NCI-H1417 (cell line): ENCODE measurements around the gene TXNDC11.

Experiments
- DNase-seq, 3 experiments: peaks; one replicate each; lab custom pipeline; 2025; lab: John Stamatoyannopoulos, UW

TXNDC11 gene

DNA sequence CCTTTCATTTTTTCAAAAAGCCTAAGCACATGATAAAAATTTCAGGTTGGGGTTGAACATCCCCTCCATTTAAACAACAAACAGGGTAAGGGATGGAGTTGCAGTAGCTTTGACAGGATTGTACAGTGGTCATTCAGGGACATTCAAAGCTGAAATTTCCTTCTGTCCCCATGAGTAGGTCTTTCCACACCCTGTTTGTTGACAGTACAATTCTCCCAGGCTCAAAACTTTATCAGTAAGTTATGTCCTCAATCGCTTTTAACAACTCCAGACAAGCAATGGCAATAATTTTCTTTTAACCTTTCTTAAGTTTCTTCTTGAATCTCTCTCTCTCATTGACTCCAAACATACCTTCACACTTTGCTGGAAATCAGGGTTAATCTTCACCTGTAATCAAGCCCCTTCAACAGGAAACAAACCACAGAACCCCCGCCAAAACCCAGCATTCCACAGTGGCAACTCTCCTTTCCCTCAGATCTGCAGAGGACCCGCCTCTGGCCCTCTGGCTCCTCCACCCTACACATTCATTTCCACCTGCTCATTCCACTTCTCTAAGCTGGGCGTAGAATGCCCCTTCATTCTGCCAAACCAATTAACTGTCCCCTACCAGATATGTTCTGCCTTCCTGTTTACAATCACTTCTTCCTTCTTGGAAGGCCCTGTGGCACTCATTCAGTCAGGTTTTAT is 20.7 kb downstream of the TXNDC11 start:
- no peak for DNase-seq

DNA sequence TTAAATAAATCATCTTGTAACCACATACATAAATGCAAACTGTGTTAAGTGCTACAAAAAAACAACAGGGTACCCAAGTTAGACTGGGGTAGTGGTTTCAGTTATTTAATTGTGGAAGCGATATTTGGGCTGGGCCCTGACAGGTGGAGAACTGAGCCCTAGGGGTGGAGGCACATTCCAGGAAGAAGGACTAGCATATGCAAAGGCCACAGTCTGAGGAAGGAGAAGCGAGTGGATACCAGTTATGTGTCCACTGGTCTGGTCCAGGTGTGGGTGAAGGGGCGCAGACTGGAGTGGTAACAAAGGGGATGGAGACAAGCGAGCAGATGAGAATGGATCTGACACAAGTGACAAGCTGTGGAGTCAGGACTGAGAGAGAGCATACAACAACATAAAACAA is 22.9 kb downstream of the TXNDC11 start:
- no peak for DNase-seq

DNA sequence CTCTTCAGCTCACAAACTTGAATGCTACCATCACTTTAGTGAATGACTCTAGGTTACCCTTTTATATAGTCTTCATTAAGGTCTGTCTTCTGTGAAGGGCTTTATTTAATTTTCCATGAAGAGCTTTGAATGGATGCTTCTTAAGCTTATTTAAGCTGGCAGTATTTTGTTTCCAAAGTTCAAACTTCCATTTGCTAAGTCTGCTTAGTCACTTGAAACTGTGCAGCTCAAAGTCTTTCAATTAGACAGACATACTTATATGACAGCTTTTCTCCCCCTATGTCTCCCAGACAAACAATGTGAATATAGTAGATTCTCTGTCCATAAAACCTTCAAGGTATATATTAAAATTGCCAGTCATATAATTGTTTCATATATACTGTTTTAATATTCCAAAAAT is 23.5 kb downstream of the TXNDC11 start:
- no peak for DNase-seq

DNA sequence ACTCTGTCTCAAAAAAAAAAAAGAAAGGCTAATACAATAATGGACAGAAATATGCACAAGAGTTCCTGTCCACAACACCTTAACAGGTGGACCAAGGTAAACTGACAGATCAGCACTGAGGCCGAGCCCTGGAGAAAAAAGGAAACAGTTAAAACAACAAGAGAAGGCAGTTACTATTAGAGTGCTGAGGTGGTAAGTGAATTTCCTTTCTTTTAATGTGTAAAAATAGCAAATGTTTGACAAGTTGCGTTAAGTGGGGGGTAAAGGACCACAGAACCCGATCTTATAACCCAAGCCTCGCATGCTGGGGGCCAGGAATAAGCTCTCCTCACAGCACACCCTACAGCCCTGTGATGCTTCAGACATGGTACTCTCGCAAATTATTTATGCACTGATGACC is 24.8 kb downstream of the TXNDC11 start:
- DNase-seq, result no peak

DNA sequence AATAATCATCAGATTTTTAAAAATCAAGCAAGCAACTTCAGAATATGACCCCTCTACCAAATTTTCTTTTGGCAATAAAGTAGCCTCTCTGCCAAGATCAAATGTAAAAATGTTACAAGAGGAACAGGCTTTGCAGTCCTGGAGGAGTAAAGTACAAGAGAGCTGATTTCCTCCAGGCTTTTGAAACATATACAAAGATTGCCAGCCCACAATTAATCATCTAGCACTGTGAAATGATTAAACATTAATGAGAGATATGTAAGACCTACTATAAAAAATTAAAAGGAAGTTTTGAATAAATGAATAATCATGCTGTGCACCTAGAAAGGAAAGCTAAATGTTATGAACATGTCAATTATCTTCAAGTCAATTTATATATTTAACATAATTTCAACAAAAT is 26.3 kb downstream of the TXNDC11 start:
- no peak for DNase-seq

DNA sequence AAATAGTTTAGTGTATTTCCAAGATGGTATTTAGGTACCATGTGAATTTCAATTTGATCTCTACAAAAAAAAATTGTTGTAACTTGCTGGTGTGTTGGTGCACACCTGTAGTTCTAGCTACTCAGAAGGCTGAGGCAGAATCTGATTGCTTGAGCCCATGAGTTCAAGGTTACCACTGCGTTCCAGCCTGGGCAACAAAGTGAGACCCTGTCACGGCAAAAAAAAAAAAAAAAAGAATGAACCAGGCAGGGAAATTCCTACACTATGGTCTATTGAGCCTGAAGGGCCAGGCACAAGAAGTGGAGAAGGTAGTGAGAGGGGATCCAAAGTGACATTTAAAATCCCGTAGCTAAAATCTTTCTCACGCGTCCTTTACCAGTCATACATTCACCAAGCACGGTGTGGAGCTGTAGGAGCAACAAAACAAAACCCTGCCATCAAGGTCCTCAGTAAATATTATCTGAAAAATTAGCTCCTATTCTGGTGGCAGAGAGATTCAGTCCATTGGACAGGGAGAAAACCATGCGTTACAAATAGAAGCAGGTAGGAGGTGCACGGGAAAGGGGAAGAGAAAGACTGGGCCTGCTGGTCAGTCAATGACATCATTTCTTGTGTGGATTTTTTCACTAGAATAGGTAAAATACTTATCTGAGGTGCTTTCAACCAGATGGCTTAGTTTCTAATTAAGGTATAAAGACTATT is 27.3 kb downstream of the TXNDC11 start:
- no peak for DNase-seq

DNA sequence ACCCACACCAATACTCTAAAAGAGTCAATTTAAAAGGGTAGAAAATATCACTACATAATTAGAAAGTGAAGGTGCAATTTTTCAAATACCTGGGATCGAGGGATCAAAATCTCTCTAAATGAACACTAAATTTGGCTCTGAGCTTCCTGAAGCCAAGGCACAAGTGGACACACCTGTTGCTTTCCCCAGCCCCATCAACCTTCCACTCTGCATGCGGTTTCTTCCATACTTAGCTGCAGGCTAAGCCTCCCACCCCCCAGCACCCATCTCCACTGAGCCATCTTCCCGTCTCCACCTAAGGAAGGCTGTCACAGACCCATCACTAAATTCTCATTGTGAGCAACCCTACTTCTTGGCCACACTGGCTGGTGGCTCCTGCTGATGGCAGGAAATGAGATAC is 30.5 kb downstream of the TXNDC11 start:
- DNase-seq, result no peak

DNA sequence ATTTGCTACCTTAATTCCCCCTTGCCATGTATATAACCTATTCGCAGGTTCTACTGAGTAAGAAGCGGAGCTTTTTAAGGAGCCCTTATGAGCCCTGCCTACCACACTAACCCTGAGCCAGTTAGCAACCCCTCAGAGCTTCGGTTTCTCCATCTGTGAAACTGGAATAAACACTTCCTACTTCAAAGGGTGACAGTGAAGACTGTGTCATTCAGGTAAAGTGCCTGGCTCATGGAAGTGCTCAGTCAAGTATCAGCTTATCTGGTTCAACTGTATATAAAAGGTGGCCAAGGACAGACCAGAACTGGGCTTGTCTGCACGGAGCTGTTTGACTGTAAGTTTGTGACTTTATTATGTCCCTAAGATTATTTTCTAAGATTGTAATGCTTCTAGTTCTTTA is 31.0 kb downstream of the TXNDC11 start:
- no peak for DNase-seq

DNA sequence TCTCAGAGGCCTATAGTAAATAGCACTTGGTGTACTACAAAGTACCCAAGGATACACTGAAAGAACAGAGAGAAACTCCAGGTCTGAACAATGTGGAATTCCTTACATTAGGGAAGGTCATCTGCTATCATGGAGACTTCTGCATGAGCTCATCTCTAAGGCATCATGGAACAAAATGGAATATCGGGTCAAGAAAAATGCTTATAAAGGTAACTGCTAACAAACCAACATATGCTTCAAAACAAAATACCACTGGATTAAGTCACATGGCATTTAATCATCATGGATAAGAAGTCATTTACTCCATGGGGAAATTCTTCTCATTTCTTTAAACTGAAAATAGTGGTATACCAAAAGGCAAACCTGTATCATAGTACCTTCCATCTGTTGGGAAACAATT is 34.2 kb downstream of the TXNDC11 start:
- no peak for DNase-seq

DNA sequence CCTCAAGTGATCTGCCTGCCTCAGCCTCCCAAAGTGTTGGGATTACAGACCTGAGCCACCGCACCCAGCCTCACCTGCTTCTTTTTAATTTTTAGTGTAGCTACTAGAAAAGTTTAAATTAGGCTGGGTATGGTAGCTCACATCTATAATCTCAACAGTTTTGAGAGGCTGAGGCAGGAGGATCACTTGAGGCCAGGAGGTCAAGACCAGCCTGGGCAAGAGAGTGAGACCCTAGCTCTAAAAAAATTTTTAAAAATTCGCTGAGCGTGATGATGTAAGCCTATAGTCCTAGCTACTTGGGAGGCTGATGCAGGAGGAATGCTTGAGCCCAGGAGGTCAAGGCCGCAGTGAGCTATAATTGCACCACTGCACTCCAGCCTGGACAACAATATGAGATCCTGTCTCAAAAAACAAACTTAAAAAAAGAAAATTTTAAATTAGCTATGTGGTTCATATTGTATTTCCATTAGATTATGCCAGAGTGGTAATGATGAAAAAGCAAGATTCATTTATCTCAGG is 34.9 kb downstream of the TXNDC11 start:
- DNase-seq, result no peak

DNA sequence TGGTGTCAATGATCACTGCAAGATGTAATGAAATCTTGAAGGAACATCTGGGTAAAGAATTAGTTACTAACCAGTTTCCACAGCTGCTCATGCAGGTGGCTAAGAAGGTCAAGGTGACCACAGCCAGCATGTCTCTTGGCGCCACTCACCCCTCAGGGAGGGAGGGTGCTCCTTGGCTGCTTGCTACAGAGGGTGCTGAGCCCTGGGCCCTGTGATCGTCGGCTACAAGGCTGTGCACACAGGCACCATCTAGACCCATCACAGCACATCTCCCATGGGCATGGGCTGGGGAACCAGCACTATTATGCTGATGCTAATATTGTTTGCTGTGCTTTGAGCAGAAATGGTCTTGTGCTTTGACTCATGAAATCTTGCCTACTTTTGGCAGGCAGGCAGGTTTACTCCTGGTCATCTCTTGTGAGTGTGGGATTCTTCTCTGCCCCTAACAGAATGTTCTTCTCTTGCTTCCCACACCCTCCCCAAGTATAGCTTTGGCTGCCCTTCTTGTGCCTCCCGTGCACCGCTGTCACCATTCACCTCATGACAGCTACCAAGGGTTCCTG is 36.4 kb downstream of the TXNDC11 start:
- no peak for DNase-seq

DNA sequence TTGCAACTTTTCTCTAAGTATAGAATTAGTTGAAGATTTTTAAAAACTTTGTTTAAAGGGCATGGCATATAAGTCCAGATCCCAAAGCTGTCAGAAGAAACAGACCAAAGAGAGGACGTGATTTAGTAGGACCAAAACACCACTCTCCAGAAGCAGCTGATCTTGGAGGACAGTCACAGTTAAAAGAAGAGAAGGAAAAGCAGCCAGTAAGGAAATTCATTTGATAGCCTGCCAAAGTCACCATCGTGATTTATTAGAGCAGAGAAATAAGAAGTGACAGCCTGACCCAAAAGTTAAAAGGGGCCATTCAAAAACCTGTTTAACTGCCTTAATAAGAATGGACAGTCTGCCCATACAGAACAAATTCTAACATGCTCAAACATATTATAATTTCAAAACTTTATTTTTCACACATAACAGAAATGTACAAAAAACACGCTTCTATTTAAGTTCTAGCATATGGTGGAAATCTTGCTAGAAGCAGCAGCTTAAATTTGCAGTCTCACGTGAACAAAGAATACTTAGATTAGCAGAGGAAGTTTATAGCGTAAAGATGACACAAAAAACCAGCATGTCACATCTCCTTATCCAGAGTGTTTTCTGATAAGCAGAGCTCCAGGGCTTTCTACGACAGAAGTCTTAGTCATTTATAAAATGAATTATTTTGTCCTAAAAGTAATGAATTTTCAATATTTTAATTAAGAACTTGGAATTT is 37.2 kb downstream of the TXNDC11 start:
- no peak for DNase-seq

DNA sequence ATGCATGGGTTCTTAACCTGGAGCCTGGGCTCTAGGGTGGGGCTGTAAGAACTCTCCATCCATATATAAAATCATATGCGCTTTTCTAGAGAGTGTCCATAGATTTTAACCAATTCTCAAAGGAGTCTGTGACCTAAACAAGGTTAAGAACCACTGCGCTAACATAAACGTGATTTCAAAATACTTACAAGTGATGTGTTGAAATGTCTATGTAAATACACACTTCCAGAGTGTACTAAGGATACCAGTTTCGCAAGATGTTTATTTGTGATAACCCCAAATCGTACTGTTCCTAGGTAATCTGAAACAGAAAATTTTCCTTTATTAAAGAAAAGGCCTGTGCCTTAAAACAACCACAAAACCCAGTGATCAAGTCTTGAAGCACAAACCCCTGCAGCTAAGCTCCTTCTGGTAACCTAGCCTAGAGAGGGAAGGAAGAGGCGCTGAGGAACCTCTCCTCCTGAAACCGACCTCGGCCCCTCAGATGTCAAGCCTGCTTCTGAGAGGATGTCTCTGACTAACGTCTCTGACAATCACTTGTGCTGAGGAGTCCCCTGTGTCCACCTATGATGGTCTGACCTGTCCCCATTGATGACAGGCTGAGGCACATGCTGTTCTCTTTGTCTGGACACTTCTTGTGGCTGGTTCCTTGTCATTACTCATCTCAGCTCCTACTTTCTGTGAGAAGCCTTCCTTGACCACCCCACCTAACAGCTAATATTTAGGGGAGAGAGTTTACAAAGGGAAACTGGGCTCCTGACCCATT is 42.2 kb downstream of the TXNDC11 start:
- DNase-seq, result no peak

DNA sequence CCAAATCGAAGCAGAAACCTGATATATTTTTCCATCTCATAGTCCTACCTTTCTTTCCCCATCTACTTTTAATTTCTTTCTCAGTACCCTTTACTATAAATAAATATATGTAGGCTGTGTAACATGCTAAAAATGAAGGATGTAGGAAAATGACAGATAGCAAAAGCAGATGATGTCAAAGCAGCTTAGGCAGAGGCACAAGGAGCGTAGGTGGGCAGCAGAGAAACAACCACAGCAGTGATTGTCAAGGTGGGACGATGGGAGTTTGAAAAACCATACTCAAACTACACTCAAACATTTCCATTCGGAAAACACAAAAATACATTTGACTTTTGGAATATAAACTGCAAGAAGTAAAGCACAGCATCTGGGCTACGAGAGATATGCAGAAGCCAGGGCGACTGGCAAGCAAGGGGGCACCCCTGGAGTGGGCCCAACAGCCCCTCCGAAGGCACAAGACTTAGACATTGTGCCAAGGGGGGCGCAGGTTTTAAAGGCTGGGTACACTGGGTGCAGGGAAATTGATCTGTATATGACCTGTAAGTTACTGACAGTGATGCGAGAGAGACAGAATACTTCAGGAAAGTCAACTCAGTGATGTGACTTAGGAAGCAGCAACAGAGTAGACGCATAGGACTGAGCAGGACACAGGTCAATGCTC is 43.3 kb downstream of the TXNDC11 start:
- DNase-seq, result no peak

DNA sequence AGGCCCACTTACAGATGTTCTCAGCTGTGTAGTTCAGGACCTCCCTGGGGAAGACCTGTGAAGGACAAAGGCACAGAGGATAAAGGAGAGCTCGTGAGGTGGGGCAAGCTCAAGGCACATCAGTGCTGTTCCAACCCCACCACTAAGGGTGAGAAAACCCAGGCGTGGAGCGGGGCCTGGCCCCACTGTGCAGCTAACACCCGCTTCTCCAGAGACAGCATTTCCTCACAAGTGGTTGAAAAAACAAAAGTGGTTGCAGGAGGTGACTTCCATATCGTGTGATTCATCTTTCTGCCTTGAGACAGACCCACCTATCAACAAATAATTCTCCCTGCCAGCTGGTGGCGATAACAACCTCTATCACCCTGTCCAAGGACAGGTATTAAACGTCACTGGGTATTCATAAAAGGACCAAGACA is 44.4 kb downstream of the TXNDC11 start:
- DNase-seq, result no peak

DNA sequence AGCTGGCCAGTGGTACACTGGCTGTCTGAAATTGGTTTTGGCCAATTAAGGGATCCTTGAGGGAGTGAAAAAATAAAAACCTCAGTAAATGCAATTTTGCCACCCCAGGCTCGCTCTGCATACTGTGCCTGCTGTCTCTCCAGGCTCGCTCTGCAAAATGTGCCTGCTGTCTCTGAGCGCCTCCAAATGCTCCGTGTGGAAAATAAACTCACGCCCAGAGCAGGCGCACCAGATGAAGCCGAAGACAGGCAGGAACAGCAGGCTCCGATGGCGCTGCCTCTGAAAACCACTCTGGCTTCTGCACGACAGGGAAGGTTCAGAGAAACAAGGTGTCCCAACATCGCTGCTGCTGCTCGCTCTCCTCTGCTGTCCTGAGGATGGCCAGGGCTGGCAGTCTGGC is 45.3 kb downstream of the TXNDC11 start:
- DNase-seq, result no peak

DNA sequence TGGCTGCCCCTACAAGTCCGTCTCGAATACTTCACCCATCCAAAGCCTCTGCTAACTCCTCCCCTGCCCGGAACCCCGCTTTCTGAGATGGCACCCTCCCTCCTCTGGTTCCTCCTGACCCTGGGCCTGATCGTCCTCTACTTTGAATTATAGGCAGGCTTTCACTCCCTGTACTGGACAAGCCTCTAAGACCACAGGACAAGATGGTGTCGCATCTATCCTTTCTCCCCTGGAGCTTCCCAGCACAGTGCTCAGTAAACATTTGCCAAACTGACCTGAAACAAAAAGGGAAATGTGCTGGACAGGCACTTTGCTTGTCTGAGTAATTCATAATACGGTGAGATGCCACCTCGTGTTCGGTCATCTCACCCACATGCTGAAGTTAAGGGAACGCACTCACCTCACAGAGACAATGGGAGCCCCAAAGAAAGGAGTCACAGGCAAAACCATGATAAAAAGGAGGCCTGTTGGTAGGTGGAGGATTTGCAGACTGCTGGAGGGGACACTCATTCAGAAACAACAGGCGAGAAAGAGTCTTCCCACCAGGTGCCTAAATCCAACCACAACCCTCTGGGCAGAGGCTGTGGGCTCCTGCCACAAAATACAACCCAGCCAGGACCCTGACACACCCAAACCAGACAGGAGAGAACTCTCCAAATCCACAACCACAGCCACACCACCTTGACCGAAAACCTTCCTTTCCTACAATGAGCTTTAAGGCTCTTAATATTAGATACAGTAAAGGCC is 46.2 kb downstream of the TXNDC11 start:
- DNase-seq, result no peak

DNA sequence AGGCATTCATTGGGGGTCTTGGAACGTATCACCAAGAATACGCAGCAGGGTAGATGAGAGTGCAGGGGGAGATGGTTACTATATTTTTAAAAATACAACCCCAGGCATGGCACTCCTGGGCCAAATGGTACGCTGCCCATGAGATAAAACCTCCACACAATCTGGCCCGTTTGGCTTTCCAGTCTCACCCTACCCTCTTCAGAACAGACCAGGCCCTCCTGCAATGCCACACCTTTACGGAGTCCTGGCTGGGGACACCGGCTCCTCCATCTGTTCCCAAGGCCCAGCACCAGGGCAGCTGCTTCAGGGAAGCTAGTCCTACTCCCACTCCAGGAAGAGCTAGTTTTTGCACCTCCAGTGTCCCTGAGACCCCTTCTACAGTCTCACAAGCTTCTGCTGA is 50.0 kb downstream of the TXNDC11 start:
- no peak for DNase-seq

DNA sequence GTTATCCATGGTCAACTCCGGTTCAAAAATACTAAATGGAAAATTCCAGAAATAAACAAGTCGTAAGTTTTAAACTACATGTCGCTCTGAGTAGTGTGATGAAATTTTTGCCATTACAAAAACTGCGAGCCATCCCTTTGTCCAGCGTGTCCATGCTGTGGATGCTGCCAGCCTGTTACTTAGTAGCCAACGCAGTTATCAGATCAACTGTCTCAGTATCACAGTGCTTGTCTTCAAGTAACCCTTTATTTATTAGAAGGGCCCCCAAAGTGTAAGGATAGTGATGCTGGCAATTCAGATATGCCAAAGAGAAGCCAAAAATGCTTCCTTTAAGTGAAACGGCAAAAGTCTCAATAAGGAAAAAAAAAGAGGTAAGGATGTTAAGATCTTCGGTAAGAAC is 50.5 kb downstream of the TXNDC11 start:
- no peak for DNase-seq

DNA sequence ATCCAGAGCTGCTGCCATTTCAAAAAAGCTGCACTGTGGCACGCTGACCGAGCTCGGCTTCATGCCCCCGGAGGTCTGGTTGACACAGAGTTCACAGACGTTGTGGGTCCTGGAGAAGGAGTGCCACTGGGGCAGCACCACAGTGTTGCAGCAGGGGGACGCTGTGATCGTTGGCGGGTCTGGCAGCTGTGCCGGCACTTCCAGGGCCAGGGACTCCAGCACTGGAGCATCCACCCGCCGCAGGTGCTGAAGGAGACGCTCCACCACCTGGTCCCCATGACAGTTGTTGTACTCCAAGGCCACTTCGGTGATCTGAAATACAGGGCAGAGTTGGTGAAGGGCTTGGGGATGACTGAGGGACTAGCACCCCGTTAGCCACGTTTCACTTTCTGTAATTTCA is 50.9 kb downstream of the TXNDC11 start:
- no peak for DNase-seq

DNA sequence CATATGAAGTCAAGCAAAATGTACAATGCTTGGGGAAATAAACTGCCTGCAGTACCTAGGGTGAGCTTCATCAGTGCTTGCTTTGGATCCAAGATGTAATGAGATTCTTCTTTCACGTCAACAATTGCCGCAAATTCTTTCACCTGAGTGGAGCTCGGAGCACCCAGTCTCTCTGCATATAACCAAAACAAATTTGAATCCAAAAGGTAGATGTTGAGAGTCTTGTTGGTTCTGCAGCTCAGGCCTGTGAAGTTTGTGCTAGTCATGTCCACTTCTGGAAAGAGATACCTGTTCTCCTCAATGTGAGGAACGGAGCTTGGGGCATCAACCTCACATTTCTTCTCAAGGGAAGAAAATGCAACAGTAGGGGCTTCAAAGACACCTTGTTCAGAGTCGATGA is 51.4 kb downstream of the TXNDC11 start:
- no peak for DNase-seq
